Measurements from ENCODE around the gene GSTT2. TPM values are rescaled to one million over a fixed set of nuclear protein-coding genes. Genes with fewer than 3 reads are reported as not detected.

The GSTT2 gene
- total and polyA plus RNA-seq, 2 donors (not counting 1 experiment from before 2014, with no cell fraction given) = not detected

GRCh38 chr22:24005201-24005600 lies 25.3 kb downstream of the GSTT2 start, which contains the start of gene GSTT4:
Gene GSTT4 (minus strand): TSS chr22:24005453. CDS start chr22:24005356, 97 bp downstream.
- 90% methylated on average over 6 of the region's 6 CpGs for WGBS (ENCODE audit: insufficient coverage)

DNA sequence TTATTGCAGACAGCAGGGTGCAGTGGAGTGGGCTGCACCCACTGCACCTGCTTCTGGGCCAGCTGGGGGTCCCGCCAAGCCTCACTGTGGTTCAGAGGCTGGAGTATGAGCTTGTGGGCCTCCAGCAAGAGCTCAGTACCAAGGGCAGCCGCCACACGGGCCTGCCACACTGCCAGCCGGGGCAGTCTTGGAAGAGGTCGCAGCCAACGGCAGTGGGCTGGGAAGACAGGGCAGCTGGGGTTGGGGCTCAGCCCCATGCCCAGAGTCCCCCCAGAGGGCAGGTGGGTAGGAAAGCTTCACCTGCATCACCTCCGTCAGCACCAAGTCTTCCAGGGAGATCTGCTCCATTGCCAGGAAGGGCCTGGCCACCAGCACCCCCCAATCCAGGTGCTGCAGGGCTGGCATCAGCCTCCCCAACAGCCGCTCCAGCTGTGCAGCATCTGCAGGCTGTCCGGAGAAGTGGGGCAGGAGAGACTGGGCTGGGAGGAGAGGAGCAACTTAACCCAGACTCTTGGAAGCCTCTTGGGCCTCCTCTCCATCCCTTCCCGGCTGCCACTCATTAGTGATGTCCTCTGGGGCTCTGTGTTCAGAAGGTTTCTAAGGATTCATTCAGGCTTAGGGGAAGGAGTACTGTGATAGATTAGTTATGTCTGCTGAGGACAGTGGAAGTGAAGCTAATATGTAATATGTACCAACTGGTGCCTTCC lies 26.4 kb downstream of the GSTT2 start:
- Mint-ChIP-seq H3K9me3 (ENCODE audit: insufficient read depth) (no peaks in the 10 kb centered on the region), H3K27me3 (peaks cover 5% of the 10 kb centered on the region), H3K4me3 (no peak overlapping the region), H3K4me1 (peaks cover 10% of the 10 kb centered on the region), H3K27ac (no peak overlapping the region)
- H3K4me3 ChIP-seq (ENCODE audit: control extremely low read depth in 1 of 5, extremely low read depth in 1 of 5, insufficient read depth in 1 of 5, low read depth in 2 of 5, low read length in 4 of 5) = no peak overlapping the region
- H3K27me3 ChIP-seq (replicated peaks in 1 of 4; ENCODE audit: control extremely low read depth in 1 of 4, control insufficient read depth in 3 of 4, insufficient read depth in 4 of 4, low read length in 3 of 4) = peaks cover 0 to 6% (median 1%) of the 10 kb centered on the region in 4 experiments
- H3K36me3 ChIP-seq (replicated peaks in 1 of 2; ENCODE audit: control extremely low read depth in 1 of 2, control insufficient read depth in 1 of 2, extremely low read depth in 1 of 2, insufficient read depth in 2 of 2, low read length in 1 of 2) = no peaks in the 10 kb centered on the region
- ATAC-seq (ENCODE audit: low read depth) (no peak), DNase-seq (peak; percentile 13)
- ChIA-PET CTCF (no interaction called here), POLR2A (interaction anchor here (0.5 kb wide), 1 partner anchor 121 kb away, joined by 3 read pairs; no protein-coding TSS in a partner anchor)
- peaks cover 0 to 3% (median 0%) of the 10 kb centered on the region in 3 donors for H3K9me3 ChIP-seq (ENCODE audit: control extremely low read depth in 1 of 3, control insufficient read depth in 2 of 3, insufficient read depth in 1 of 3, low read length in 2 of 3)
- no peak overlapping the region for H3K4me2 ChIP-seq (replicated peaks; ENCODE audit: low read depth, low read length, poor library complexity, severe bottlenecking)
- 76% methylated on average over 9 of the region's 10 CpGs for WGBS (ENCODE audit: insufficient coverage)
- intact Hi-C loops (cut with micrococcal nuclease) = no loop called here
- H3K27ac ChIP-seq (ENCODE audit: low read length in 2 of 2) = no peak overlapping the region
- peaks cover 3% of the 10 kb centered on the region for H3K79me2 ChIP-seq (ENCODE audit: control insufficient read depth, insufficient read depth, low read length)
- TF ChIP-seq CTCF (IDR thresholded peaks at IDR 0.05) (no peak), EZH2 (IDR thresholded peaks at IDR 0.05; ENCODE audit: borderline replicate concordance, insufficient read depth, low read depth, low read length, poor library complexity, severe bottlenecking) (no peak)
- H3K4me1 ChIP-seq (ENCODE audit: control insufficient read depth in 2 of 2, insufficient read depth in 2 of 2, low read length in 2 of 2) = peaks cover 0 to 6% of the 10 kb centered on the region in 2 donors
- H2AFZ ChIP-seq (ENCODE audit: insufficient read depth, low read depth, low read length, poor library complexity, severe bottlenecking) = no peak overlapping the region
- H3K9ac ChIP-seq (ENCODE audit: low read length) = no peak overlapping the region
- H4K20me1 ChIP-seq (ENCODE audit: control insufficient read depth, insufficient read depth, low read length, poor library complexity, severe bottlenecking) = no peaks in the 10 kb centered on the region

More at GRCh38 chr22:24005201-24005600, 25.3 kb downstream of the GSTT2 start, which contains the start of gene GSTT4:
- H3K9me3 Mint-ChIP-seq (ENCODE audit: insufficient read depth) = no peaks in the 10 kb centered on the region
- Histone ChIP-seq H3K27me3 (replicated peaks in 1 of 4; ENCODE audit: control extremely low read depth in 1 of 4, control insufficient read depth in 3 of 4, insufficient read depth in 4 of 4, low read length in 3 of 4) (peaks cover 0 to 9% (median 2%) of the 10 kb centered on the region in 4 experiments), H3K4me3 (ENCODE audit: control extremely low read depth in 1 of 5, extremely low read depth in 1 of 5, insufficient read depth in 1 of 5, low read depth in 2 of 5, low read length in 4 of 5) (no peak within 1 kb of the TSS), H2AFZ (ENCODE audit: insufficient read depth, low read depth, low read length, poor library complexity, severe bottlenecking) (no peak within 1 kb of the TSS), H3K79me2 (ENCODE audit: control insufficient read depth, insufficient read depth, low read length) (no peaks in the 10 kb centered on the region), H3K4me2 (replicated peaks; ENCODE audit: low read depth, low read length, poor library complexity, severe bottlenecking) (no peak within 1 kb of the TSS), H3K9ac (ENCODE audit: low read length) (no peak within 1 kb of the TSS), H4K20me1 (ENCODE audit: control insufficient read depth, insufficient read depth, low read length, poor library complexity, severe bottlenecking) (no peaks in the 10 kb centered on the region), H3K4me1 (ENCODE audit: control insufficient read depth in 2 of 2, insufficient read depth in 2 of 2, low read length in 2 of 2) (no peaks in the 10 kb centered on the region), H3K27ac (ENCODE audit: low read length in 2 of 2) (no peak within 1 kb of the TSS), H3K9me3 (ENCODE audit: control extremely low read depth in 1 of 3, control insufficient read depth in 2 of 3, insufficient read depth in 1 of 3, low read length in 2 of 3) (peaks cover 0 to 3% (median 0%) of the 10 kb centered on the region in 3 donors), H3K36me3 (replicated peaks in 1 of 2; ENCODE audit: control extremely low read depth in 1 of 2, control insufficient read depth in 1 of 2, extremely low read depth in 1 of 2, insufficient read depth in 2 of 2, low read length in 1 of 2) (no peaks in the 10 kb centered on the region)
- CTCF ChIA-PET = no interaction called here
- ATAC-seq (ENCODE audit: low read depth) = no peak
- intact Hi-C loops (cut with micrococcal nuclease) = no loop called here
- POLR2A ChIA-PET = no interaction called here
- no peak for DNase-seq
- H3K27ac Mint-ChIP-seq = no peak within 1 kb of the TSS
- peaks cover 5% of the 10 kb centered on the region for H3K27me3 Mint-ChIP-seq
- no peak for TF ChIP-seq EZH2 (IDR thresholded peaks at IDR 0.05; ENCODE audit: borderline replicate concordance, insufficient read depth, low read depth, low read length, poor library complexity, severe bottlenecking)
- H3K4me1 Mint-ChIP-seq = peaks cover 1% of the 10 kb centered on the region
- H3K4me3 Mint-ChIP-seq = no peak within 1 kb of the TSS

Data from B cell (primary cell).